Neural cell (in vitro differentiated cells): ENCODE results near the gene HS6ST3. TPM values are rescaled to one million over a fixed set of nuclear protein-coding genes. Genes with fewer than 3 reads are reported as not detected.
A peak's percentile ranks its signal among the peaks of the same experiment; 100 is the strongest.

Experiments
- H2AFZ ChIP-seq: fragments of 200-600, 300-800 bp; sonication (generic), shearing (Covaris generic); 2 replicates; pipeline ENCODE4 v1.6.0; 2014; ENCODE audit warnings: low read depth, mild to moderate bottlenecking, antibody characterized with exemption, low read length, moderate library complexity
- H3F3A ChIP-seq: fragments of 200-600 bp; shearing (Covaris generic); 2 replicates; pipeline ENCODE4 v1.6.1; 2016; ENCODE audit warnings: mild to moderate bottlenecking, moderate library complexity, mixed read lengths, antibody characterized with exemption, low read length; ENCODE audit not compliant: insufficient read depth, poor library complexity, severe bottlenecking
- H3K27ac ChIP-seq: fragments of 200-600, 300-800 bp; sonication (generic), shearing (Covaris generic); 2 replicates; pipeline ENCODE4 v1.5.1; 2014; ENCODE audit warnings: mild to moderate bottlenecking, low read length, moderate library complexity
- H3K27me3 ChIP-seq: fragments of 300-800, 200-600 bp; sonication (generic), shearing (Covaris generic); 2 replicates; pipeline ENCODE4 v1.6.0; 2014; ENCODE audit warnings: mild to moderate bottlenecking, low read depth, low read length, moderate library complexity; ENCODE audit not compliant: insufficient read depth
- H3K36me3 ChIP-seq: fragments of 300-800, 200-600 bp; sonication (generic), shearing (Covaris generic); 2 replicates; pipeline ENCODE4 v1.5.1; 2014; ENCODE audit warnings: mild to moderate bottlenecking, antibody characterized with exemption, low read length, moderate library complexity; ENCODE audit not compliant: insufficient read depth
- H3K4me2 ChIP-seq: fragments of 300-800, 200-600 bp; sonication (generic), shearing (Covaris generic); 2 replicates; pipeline ENCODE4 v1.6.0; 2014; ENCODE audit warnings: mild to moderate bottlenecking, low read length
- H3K4me3 ChIP-seq: fragments of 300-800, 200-600 bp; sonication (generic), shearing (Covaris generic); 2 replicates; pipeline ENCODE4 v1.5.1; 2014; ENCODE audit warnings: mild to moderate bottlenecking, low read length, moderate library complexity
- H3K79me2 ChIP-seq: fragments of 200-600 bp; shearing (Covaris generic); replicated peaks from 2 replicates; pipeline ENCODE4 v1.6.0; 2014; ENCODE audit warnings: mild to moderate bottlenecking, low read length, moderate library complexity; ENCODE audit not compliant: insufficient read depth
- H3K9ac ChIP-seq: fragments of 300-800, 200-600 bp; sonication (generic), shearing (Covaris generic); 2 replicates; pipeline ENCODE4 v1.6.1; 2016; ENCODE audit warnings: mild to moderate bottlenecking, low read length, mixed read lengths
- H3K9me2 ChIP-seq: fragments of 200-600 bp; shearing (Covaris generic); 2 replicates; pipeline ENCODE4 v1.6.1; 2016; ENCODE audit warnings: mild to moderate bottlenecking, low read length, mixed read lengths; ENCODE audit not compliant: insufficient read depth
- H3K9me3 ChIP-seq: fragments of 200-600, 300-800 bp; sonication (generic), shearing (Covaris generic); 2 replicates; pipeline ENCODE4 v1.6.1; 2016; ENCODE audit warnings: mild to moderate bottlenecking, mixed run types, low read length, moderate library complexity, mixed read lengths
- H4K20me1 ChIP-seq: fragments of 200-600 bp; shearing (Covaris generic); 2 replicates; pipeline ENCODE4 v1.6.1; 2016; ENCODE audit warnings: mild to moderate bottlenecking, mixed run types; ENCODE audit not compliant: insufficient read depth
- CTCF ChIP-seq: fragments of 450-650 bp; IDR thresholded peaks from 2 replicates; pipeline ENCODE4 v1.5.1; 2014; ENCODE audit warnings: antibody characterized with exemption, mild to moderate bottlenecking, moderate library complexity; ENCODE audit not compliant: poor library complexity, severe bottlenecking
- EP300 ChIP-seq: fragments of 450-650 bp; conservative IDR thresholded peaks from 2 replicates; pipeline ENCODE4 v1.6.1; 2014; ENCODE audit warnings: antibody characterized with exemption, mild to moderate bottlenecking, moderate library complexity; ENCODE audit not compliant: poor library complexity, severe bottlenecking
- EZH2 ChIP-seq: fragments of 200-600, 300-800 bp; shearing (Covaris generic), sonication (generic); IDR thresholded peaks from 2 replicates; pipeline ENCODE4 v1.6.1; 2014; ENCODE audit warnings: antibody characterized with exemption, low read length, borderline replicate concordance, mild to moderate bottlenecking; ENCODE audit not compliant: insufficient read depth, poor library complexity, severe bottlenecking
- MXI1 ChIP-seq: fragments of 450-650 bp; conservative IDR thresholded peaks from 2 replicates; pipeline ENCODE4 v1.6.1; 2014; ENCODE audit warnings: antibody characterized with exemption, mild to moderate bottlenecking; ENCODE audit not compliant: poor library complexity, severe bottlenecking
- POLR2AphosphoS5 ChIP-seq: IDR thresholded peaks from 2 replicates; pipeline ENCODE4 v1.6.1; 2012
- RAD21 ChIP-seq: fragments of 450-650 bp; conservative IDR thresholded peaks from 2 replicates; pipeline ENCODE4 v1.6.1; 2014; ENCODE audit warnings: antibody characterized with exemption, mild to moderate bottlenecking, moderate library complexity
- REST ChIP-seq: IDR thresholded peaks from 2 replicates; pipeline ENCODE4 v1.6.1; 2012; ENCODE audit warnings: borderline replicate concordance
- SMC3 ChIP-seq: fragments of 450-650 bp; conservative IDR thresholded peaks from 2 replicates; pipeline ENCODE4 v1.6.1; 2014; ENCODE audit warnings: antibody characterized with exemption, mild to moderate bottlenecking, moderate library complexity; ENCODE audit not compliant: poor library complexity
- TAF1 ChIP-seq: IDR thresholded peaks from 2 replicates; pipeline ENCODE4 v1.6.1; 2012; ENCODE audit warnings: low read depth
- polyA plus RNA-seq: library from polyadenylated mRNA; depleted of rRNA; stranded (reverse); fragments of >200 nt; gene quantifications from 2 replicates; pipeline ENCODE4 v1.2.3, GENCODE V29; 2014

Gene HS6ST3
- polyA plus RNA-seq, 1 donor from 2014 or later, result 10.9 TPM

- no peaks in the 10 kb centered on the region for H3K79me2 ChIP-seq
- TF ChIP-seq REST, result no peak
- no peak for TF ChIP-seq MXI1
- TF ChIP-seq TAF1, result no peak
- no peak for TF ChIP-seq SMC3
- no peak for TF ChIP-seq POLR2AphosphoS5
- no peak for TF ChIP-seq RAD21
- TF ChIP-seq CTCF, result no peak
- no peak for TF ChIP-seq EP300
- TF ChIP-seq EZH2, result no peak
- peak overlapping the region; percentile 51 for H3K9ac ChIP-seq
- no peaks in the 10 kb centered on the region for H4K20me1 ChIP-seq
- H3K9me2 ChIP-seq, result no peaks in the 10 kb centered on the region
- H3K36me3 ChIP-seq, result no peaks in the 10 kb centered on the region
- no peaks in the 10 kb centered on the region for H3F3A ChIP-seq
- no peak overlapping the region for H2AFZ ChIP-seq
- H3K4me2 ChIP-seq, result no peak overlapping the region
- H3K27me3 ChIP-seq, result peaks cover 55% of the 10 kb centered on the region
- peak overlapping the region; percentile 83 for H3K4me3 ChIP-seq
- no peaks in the 10 kb centered on the region for H3K9me3 ChIP-seq
- H3K27ac ChIP-seq, result no peak overlapping the region
Measured at GRCh38 chr13:96090240-96091101, 564 bp downstream of the HS6ST3 start.

- no peaks in the 10 kb centered on the region for H3K9me2 ChIP-seq
- peaks cover 55% of the 10 kb centered on the region for H3K27me3 ChIP-seq
- H3K9me3 ChIP-seq, result no peaks in the 10 kb centered on the region
- peak overlapping the region; percentile 51 for H3K9ac ChIP-seq
- H3K4me2 ChIP-seq, result peak overlapping the region; percentile 41
- H3K4me3 ChIP-seq, result peak overlapping the region; percentile 73
- no peaks in the 10 kb centered on the region for H4K20me1 ChIP-seq
- no peak overlapping the region for H3K27ac ChIP-seq
- no peaks in the 10 kb centered on the region for H3K79me2 ChIP-seq
- H3K36me3 ChIP-seq, result no peaks in the 10 kb centered on the region
- no peaks in the 10 kb centered on the region for H3F3A ChIP-seq
- TF ChIP-seq EP300 (no peak), POLR2AphosphoS5 (peak; percentile 6), MXI1 (no peak), SMC3 (peak; percentile 12)
- H2AFZ ChIP-seq, result no peak overlapping the region
Measured at GRCh38 chr13:96091164-96092117, 1.5 kb downstream of the HS6ST3 start.
